Transverse colon (tissue), 4 donors: ENCODE results near the gene CTAGE9. TPM values are rescaled to one million over a fixed set of nuclear protein-coding genes. Genes with fewer than 3 reads are reported as not detected.

Experiments
- DNase-seq: peaks from one replicate; pipeline ENCODE4 v3.0.0-alpha.2; 2019
- H3K27ac ChIP-seq, 4 donors: fragments of 200-600 bp; sonication (generic); 2 replicates each; pipeline ENCODE4 v1.5.1; 2016 to 2018; ENCODE audit warnings: inconsistent platforms in 4 of 4
- H3K27me3 ChIP-seq: fragments of 200-600 bp; sonication (generic); 2 replicates; pipeline ENCODE4 v1.5.1; 2017; ENCODE audit warnings: inconsistent platforms
- H3K36me3 ChIP-seq, 4 donors: fragments of 200-600 bp; sonication (generic); 2 replicates each; pipeline ENCODE4 v1.5.1; 2017 to 2019; ENCODE audit warnings: inconsistent platforms in 4 of 4
- H3K4me1 ChIP-seq, 4 donors: fragments of 200-600 bp; sonication (generic); 2 replicates each; pipeline ENCODE4 v1.5.1; 2017 to 2020; ENCODE audit warnings: inconsistent platforms in 4 of 4
- H3K4me3 ChIP-seq, 4 donors: fragments of 200-600 bp; sonication (generic); 1 replicate in 1 of 4; 2 replicates in 3 of 4; pipeline versions ENCODE4 v1.5.1 to v1.6.1; 2017 to 2019; ENCODE audit warnings: inconsistent platforms in 4 of 4
- H3K9me3 ChIP-seq, 2 donors: fragments of 200-600 bp; sonication (generic); 2 replicates each; pipeline ENCODE4 v1.5.1; 2017 to 2019; ENCODE audit warnings: inconsistent platforms in 2 of 2
- EP300 ChIP-seq: sonication (generic); formaldehyde crosslinking; IDR thresholded peaks from one replicate; pipeline ENCODE4 v1.6.1; 2017; ENCODE audit warnings: antibody characterized with exemption, low read depth
- POLR2A ChIP-seq: fragments of 450-650 bp; IDR thresholded peaks from one replicate; pipeline ENCODE4 v1.6.1; 2016; ENCODE audit warnings: antibody characterized with exemption, mild to moderate bottlenecking, moderate library complexity
- POLR2AphosphoS5 ChIP-seq, 3 donors: sonication (generic); formaldehyde crosslinking; IDR thresholded peaks; one replicate each; pipeline ENCODE4 v1.6.1; 2016; ENCODE audit warnings: antibody characterized with exemption in 3 of 3
- WGBS, 2 donors: methylation state at CpG; one replicate each; pipeline ENCODE4 v1.1.5; 2018; ENCODE audit warnings: low coverage in 1 of 2; 5-methylcytosine and 5-hydroxymethylcytosine counted together
- in situ Hi-C, 4 donors: fragments of 200-750 bp; cut with MboI; loops; one replicate each; pipeline versions ENCODE4 v1.15.0 to v1.15.1; 2017; ENCODE audit warnings: low sequenced_read_pairs in 3 of 4, low pct_ligation_motif_present in 1 of 4, low pct_unique_long_range_greater_than_20kb in 1 of 4
- intact Hi-C: fragments of 100-400 bp; cut with DNase I; formaldehyde crosslinking; loops from one replicate; pipeline ENCODE4 v1.15.1; 2023; ENCODE audit warnings: low total_unique reads
- total RNA-seq, 4 donors: library from RNA; depleted of rRNA; stranded (reverse); fragments of >200 nt; gene quantifications; one replicate each; pipeline ENCODE4 v1.1.0, GENCODE V29; 2016
- TF ChIP-seq, protein P1 (sequence below), 5 experiments: fragments of 200-600 bp in 3 of 5; fragments of 450-650 bp in 2 of 5; sonication (generic) in 3 of 5; IDR thresholded peaks; 1 replicate in 2 of 5; 2 replicates in 3 of 5; pipeline ENCODE4 v1.5.1; 2016 to 2017; ENCODE audit warnings: antibody characterized with exemption in 5 of 5, inconsistent platforms in 3 of 5, mild to moderate bottlenecking in 2 of 5, moderate library complexity in 1 of 5

CTAGE9 gene
- total RNA-seq, 4 donors from 2014 or later = not detected

DNA sequence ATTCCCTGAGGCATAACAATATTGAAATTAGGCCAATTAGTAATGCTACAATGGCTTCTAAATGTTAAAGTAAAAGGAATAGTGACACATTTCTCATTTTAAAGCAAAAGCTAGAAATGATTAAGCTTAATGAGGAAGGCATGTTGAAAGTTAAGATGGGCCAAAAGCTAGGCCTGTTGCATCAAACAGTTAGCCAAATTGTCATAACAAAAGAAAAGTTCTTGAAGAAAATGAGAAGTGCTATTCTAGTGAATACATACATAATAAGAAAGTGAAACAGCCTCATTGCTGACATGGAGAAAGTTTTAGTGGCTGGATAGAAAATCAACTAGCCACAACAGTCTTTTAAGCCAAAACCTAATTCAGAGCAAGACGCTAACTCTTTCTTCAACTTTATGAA is 22.5 kb downstream of the CTAGE9 start:
- Histone ChIP-seq H3K9me3 (no peaks in the 10 kb centered on the region), H3K27me3 (no peaks in the 10 kb centered on the region), H3K27ac (no peak overlapping the region), H3K4me1 (no peaks in the 10 kb centered on the region), H3K4me3 (no peak overlapping the region), H3K36me3 (peaks cover 0 to 3% (median 0%) of the 10 kb centered on the region in 4 donors)
- TF ChIP-seq POLR2A (no peak), EP300 (no peak), POLR2AphosphoS5 (IDR thresholded peaks at IDR 0.05) (no peak)
- TF ChIP-seq, protein P1, sequence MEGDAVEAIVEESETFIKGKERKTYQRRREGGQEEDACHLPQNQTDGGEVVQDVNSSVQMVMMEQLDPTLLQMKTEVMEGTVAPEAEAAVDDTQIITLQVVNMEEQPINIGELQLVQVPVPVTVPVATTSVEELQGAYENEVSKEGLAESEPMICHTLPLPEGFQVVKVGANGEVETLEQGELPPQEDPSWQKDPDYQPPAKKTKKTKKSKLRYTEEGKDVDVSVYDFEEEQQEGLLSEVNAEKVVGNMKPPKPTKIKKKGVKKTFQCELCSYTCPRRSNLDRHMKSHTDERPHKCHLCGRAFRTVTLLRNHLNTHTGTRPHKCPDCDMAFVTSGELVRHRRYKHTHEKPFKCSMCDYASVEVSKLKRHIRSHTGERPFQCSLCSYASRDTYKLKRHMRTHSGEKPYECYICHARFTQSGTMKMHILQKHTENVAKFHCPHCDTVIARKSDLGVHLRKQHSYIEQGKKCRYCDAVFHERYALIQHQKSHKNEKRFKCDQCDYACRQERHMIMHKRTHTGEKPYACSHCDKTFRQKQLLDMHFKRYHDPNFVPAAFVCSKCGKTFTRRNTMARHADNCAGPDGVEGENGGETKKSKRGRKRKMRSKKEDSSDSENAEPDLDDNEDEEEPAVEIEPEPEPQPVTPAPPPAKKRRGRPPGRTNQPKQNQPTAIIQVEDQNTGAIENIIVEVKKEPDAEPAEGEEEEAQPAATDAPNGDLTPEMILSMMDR (IDR thresholded peaks at IDR 0.05) = no peak
- DNase-seq = no peak
- in situ Hi-C loops (loop anchor here in 1 of 4 donors (10.0 kb wide), 1 partner anchor 227 kb away; no protein-coding TSS in a partner anchor), intact Hi-C loops (no loop called here)
- 78 to 83% methylated on average over 1 of the region's 1 CpG for WGBS, 2 donors

DNA sequence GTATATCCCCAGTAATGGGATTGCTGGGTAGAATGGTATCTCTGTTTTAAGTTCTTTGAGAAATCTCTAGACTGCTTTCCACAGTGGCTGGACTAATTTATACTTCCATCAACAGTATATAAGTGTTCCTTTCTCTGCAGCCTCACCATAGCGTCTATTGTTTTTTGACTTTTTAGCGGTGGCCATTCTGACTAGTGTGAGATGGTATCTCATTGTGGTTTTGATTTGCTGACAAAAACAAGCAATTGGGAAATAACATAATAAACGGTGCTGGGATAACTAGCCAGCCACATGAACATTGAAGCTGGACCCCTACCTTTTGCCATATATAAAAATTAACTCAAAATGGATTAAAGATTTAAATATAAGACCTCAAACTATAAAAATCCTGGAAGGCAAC is 23.8 kb downstream of the CTAGE9 start:
- in situ Hi-C loops = loop anchor here in 1 of 4 donors (10.0 kb wide), 1 partner anchor 228 kb away; no protein-coding TSS in a partner anchor
- 79 to 97% methylated on average over 3 of the region's 3 CpGs for WGBS, 2 donors
- no peak overlapping the region for H3K27ac ChIP-seq

DNA sequence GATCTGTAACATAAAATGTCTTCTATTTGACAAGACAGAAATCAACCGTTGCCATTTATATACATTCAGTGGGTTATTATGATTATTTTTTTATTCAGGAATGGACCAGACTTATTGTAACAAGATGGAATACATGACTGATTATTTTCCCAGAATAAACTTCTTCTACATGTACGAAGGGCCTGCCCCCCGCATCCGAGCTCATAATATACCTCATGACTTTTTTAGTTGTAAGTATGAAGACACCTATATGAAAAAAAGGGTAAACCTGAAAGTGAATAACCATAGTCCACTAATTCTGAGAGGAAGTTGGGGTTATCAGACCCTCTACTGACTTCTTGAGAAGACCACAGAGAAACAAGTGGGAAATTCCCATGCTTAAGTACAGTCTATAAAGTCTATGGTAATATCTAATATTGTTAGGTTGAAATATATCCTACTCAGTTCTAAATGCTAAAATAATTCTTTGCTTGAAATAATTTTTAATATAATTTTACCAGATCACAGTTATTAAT is 25.5 kb downstream of the CTAGE9 start:
- Histone ChIP-seq H3K27ac (no peak overlapping the region), H3K9me3 (no peaks in the 10 kb centered on the region), H3K4me3 (no peak overlapping the region), H3K36me3 (peaks cover 0 to 3% (median 0%) of the 10 kb centered on the region in 4 donors), H3K27me3 (no peaks in the 10 kb centered on the region), H3K4me1 (no peaks in the 10 kb centered on the region)
- 84% methylated on average over 4 of the region's 4 CpGs for WGBS, 2 donors
- intact Hi-C loops = no loop called here
- in situ Hi-C loops = loop anchor here in 1 of 4 donors (10.0 kb wide), 1 partner anchor 229 kb away; no protein-coding TSS in a partner anchor
- no peak for DNase-seq
- TF ChIP-seq EP300 (no peak), POLR2A (no peak), POLR2AphosphoS5 (IDR thresholded peaks at IDR 0.05) (no peak)
- TF ChIP-seq, protein P1 (IDR thresholded peaks at IDR 0.05) = no peak

More for the DNA sequence above, 23.8 kb downstream of the CTAGE9 start:
- peaks cover 0 to 3% (median 0%) of the 10 kb centered on the region in 4 donors for H3K36me3 ChIP-seq
- H3K4me1 ChIP-seq = no peaks in the 10 kb centered on the region
- TF ChIP-seq, protein P1 (IDR thresholded peaks at IDR 0.05) = no peak
- TF ChIP-seq POLR2A (no peak), POLR2AphosphoS5 (IDR thresholded peaks at IDR 0.05) (no peak)
- no peak for DNase-seq
- intact Hi-C loops = no loop called here
- no peak overlapping the region for H3K4me3 ChIP-seq
- H3K27me3 ChIP-seq = no peaks in the 10 kb centered on the region
- H3K9me3 ChIP-seq = no peaks in the 10 kb centered on the region

DNA sequence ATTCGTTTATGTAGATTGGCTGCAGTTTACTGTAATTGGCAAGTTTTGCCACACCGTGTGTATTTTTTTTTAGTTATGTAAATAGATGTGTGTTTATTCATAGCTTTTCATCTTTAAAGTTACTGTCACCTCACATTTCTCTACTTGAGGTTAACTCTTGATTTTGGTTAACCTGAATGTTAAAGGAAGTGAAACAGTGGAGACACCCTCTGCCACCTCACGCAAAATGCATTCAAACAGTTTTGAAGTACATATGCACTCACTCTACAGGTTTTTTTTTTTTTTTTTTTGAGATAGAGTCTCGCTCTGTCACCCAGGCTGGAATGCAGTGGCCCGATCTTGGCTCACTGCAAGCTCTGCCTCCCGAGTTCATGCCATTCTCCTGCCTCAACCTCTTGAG is 27.3 kb downstream of the CTAGE9 start:
- WGBS, 2 donors = 73 to 85% methylated on average over 5 to 6 of the region's 6 CpGs
- in situ Hi-C loops = loop anchor here in 1 of 4 donors (10.0 kb wide), 1 partner anchor 231 kb away; no protein-coding TSS in a partner anchor
- TF ChIP-seq EP300 (no peak), POLR2AphosphoS5 (IDR thresholded peaks at IDR 0.05) (no peak), POLR2A (no peak)
- TF ChIP-seq, protein P1 (IDR thresholded peaks at IDR 0.05) = no peak

More for the DNA sequence above, 27.3 kb downstream of the CTAGE9 start:
- intact Hi-C loops = no loop called here
- H3K4me1 ChIP-seq = no peaks in the 10 kb centered on the region
- no peaks in the 10 kb centered on the region for H3K27me3 ChIP-seq
- no peak overlapping the region for H3K4me3 ChIP-seq
- H3K36me3 ChIP-seq = peaks cover 0 to 3% (median under 1%) of the 10 kb centered on the region in 4 donors
- H3K27ac ChIP-seq = no peak overlapping the region
- no peak for DNase-seq
- H3K9me3 ChIP-seq = no peaks in the 10 kb centered on the region
